ENCODE data around the gene HHIPL2.
"Not testable (repeated sequence)": the region's sequence is repeated elsewhere in the genome, so short reads cannot be mapped to it uniquely, and the experiment has no call there.

DNA sequence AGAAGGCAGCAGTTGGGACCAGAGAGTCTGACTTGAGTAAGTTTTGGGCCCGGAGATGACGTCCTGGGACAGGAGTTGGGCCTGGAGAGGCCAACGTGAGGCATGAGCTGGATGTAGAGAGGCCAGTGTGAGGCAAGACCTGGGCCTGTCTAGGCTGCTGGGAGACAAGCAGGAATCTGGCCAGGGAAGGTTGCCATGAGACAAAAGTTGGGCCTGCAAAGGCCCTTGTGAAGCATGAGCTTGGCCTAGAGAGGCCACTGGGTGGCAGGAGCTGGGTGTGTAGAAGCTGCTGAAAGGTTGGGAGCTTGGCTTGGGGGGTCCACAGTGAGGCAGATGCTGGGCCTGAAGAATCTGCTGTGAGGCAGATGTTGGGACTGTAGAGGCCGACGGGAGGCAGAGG lies 71.5 kb downstream of the HHIPL2 start:
- TF ChIP-seq, protein P1, sequence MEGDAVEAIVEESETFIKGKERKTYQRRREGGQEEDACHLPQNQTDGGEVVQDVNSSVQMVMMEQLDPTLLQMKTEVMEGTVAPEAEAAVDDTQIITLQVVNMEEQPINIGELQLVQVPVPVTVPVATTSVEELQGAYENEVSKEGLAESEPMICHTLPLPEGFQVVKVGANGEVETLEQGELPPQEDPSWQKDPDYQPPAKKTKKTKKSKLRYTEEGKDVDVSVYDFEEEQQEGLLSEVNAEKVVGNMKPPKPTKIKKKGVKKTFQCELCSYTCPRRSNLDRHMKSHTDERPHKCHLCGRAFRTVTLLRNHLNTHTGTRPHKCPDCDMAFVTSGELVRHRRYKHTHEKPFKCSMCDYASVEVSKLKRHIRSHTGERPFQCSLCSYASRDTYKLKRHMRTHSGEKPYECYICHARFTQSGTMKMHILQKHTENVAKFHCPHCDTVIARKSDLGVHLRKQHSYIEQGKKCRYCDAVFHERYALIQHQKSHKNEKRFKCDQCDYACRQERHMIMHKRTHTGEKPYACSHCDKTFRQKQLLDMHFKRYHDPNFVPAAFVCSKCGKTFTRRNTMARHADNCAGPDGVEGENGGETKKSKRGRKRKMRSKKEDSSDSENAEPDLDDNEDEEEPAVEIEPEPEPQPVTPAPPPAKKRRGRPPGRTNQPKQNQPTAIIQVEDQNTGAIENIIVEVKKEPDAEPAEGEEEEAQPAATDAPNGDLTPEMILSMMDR (IDR thresholded peaks at IDR 0.05; ENCODE audit: low read length), result not testable (repeated sequence)
- not testable (repeated sequence) for TF ChIP-seq EZH2 (IDR thresholded peaks at IDR 0.05; ENCODE audit: borderline replicate concordance, low read length)

Measured in OCI-LY1 (cell line).